ENCODE data around the gene GCNT4.

Gene GCNT4

GRCh38 chr5:75042522-75042921, 9.8 kb downstream of the GCNT4 start:
- H3K36me3 ChIP-seq (ENCODE audit: insufficient read depth, low read length) = no peaks in the 10 kb centered on the region
- no peak overlapping the region for H3K9ac ChIP-seq (ENCODE audit: low read length)
- no peak overlapping the region for H3K4me3 ChIP-seq (ENCODE audit: low read depth, low read length, poor library complexity, severe bottlenecking)
- H4K20me1 ChIP-seq (ENCODE audit: insufficient read depth, low read length) = no peaks in the 10 kb centered on the region
- no peaks in the 10 kb centered on the region for H3K9me2 ChIP-seq (ENCODE audit: low read depth, low read length)
- no peaks in the 10 kb centered on the region for H3K4me1 ChIP-seq (ENCODE audit: insufficient read depth, low read length, severe bottlenecking)
- no peaks in the 10 kb centered on the region for H3K9me3 ChIP-seq (ENCODE audit: low read length)
- H3F3A ChIP-seq (ENCODE audit: insufficient read depth, low read length) = no peaks in the 10 kb centered on the region
- no peak overlapping the region for H2AFZ ChIP-seq (ENCODE audit: low read length)
- H3K4me2 ChIP-seq (ENCODE audit: low read length) = no peak overlapping the region
- no peak overlapping the region for H3K27ac ChIP-seq (ENCODE audit: low read depth, low read length, poor library complexity, severe bottlenecking)
- TF ChIP-seq, protein P1, sequence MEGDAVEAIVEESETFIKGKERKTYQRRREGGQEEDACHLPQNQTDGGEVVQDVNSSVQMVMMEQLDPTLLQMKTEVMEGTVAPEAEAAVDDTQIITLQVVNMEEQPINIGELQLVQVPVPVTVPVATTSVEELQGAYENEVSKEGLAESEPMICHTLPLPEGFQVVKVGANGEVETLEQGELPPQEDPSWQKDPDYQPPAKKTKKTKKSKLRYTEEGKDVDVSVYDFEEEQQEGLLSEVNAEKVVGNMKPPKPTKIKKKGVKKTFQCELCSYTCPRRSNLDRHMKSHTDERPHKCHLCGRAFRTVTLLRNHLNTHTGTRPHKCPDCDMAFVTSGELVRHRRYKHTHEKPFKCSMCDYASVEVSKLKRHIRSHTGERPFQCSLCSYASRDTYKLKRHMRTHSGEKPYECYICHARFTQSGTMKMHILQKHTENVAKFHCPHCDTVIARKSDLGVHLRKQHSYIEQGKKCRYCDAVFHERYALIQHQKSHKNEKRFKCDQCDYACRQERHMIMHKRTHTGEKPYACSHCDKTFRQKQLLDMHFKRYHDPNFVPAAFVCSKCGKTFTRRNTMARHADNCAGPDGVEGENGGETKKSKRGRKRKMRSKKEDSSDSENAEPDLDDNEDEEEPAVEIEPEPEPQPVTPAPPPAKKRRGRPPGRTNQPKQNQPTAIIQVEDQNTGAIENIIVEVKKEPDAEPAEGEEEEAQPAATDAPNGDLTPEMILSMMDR (IDR thresholded peaks at IDR 0.05; ENCODE audit: low read length) = no peak
- TF ChIP-seq EZH2 (IDR thresholded peaks at IDR 0.05; ENCODE audit: borderline replicate concordance, low read length) = no peak
- no peaks in the 10 kb centered on the region for H3K79me2 ChIP-seq (ENCODE audit: insufficient read depth, low read length)
- H3K27me3 ChIP-seq (ENCODE audit: insufficient read depth, low read length) = 0 out of 2 replicates have a peak, but pooled peaks cover 4% of the 10 kb centered on the region

DNA sequence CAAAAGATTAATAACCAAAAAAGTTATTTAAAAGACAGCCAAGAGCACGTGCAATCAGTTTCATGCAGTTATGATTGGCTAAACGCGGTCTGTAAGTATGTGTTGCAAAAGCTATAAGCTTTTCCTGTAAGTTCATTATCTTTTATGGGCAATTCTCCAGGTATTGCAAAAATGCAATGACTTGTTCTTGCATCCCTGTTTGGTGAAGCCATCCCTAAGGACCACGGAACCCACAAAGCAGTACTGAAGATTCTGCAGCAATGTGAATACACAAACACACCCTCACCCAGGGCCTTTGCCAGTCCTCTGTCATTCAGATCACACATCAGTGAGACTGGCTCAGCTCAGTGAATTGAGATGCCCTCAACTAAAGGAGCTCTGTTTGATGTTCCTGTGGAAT, 11.4 kb downstream of the GCNT4 start:
- no peaks in the 10 kb centered on the region for H3F3A ChIP-seq (ENCODE audit: insufficient read depth, low read length)
- no peaks in the 10 kb centered on the region for H3K9me2 ChIP-seq (ENCODE audit: low read depth, low read length)
- no peak overlapping the region for H3K27ac ChIP-seq (ENCODE audit: low read depth, low read length, poor library complexity, severe bottlenecking)
- H3K27me3 ChIP-seq (ENCODE audit: insufficient read depth, low read length) = 0 out of 2 replicates have a peak, but pooled peaks cover 4% of the 10 kb centered on the region
- no peaks in the 10 kb centered on the region for H3K79me2 ChIP-seq (ENCODE audit: insufficient read depth, low read length)
- H3K36me3 ChIP-seq (ENCODE audit: insufficient read depth, low read length) = no peaks in the 10 kb centered on the region
- no peaks in the 10 kb centered on the region for H3K4me1 ChIP-seq (ENCODE audit: insufficient read depth, low read length, severe bottlenecking)
- H3K4me3 ChIP-seq (ENCODE audit: low read depth, low read length, poor library complexity, severe bottlenecking) = no peak overlapping the region
- H2AFZ ChIP-seq (ENCODE audit: low read length) = no peak overlapping the region
- TF ChIP-seq, protein P1 (IDR thresholded peaks at IDR 0.05; ENCODE audit: low read length) = no peak
- no peak for TF ChIP-seq EZH2 (IDR thresholded peaks at IDR 0.05; ENCODE audit: borderline replicate concordance, low read length)
- no peak overlapping the region for H3K9ac ChIP-seq (ENCODE audit: low read length)
- H4K20me1 ChIP-seq (ENCODE audit: insufficient read depth, low read length) = no peaks in the 10 kb centered on the region
- H3K9me3 ChIP-seq (ENCODE audit: low read length) = no peaks in the 10 kb centered on the region
- no peak overlapping the region for H3K4me2 ChIP-seq (ENCODE audit: low read length)

DNA sequence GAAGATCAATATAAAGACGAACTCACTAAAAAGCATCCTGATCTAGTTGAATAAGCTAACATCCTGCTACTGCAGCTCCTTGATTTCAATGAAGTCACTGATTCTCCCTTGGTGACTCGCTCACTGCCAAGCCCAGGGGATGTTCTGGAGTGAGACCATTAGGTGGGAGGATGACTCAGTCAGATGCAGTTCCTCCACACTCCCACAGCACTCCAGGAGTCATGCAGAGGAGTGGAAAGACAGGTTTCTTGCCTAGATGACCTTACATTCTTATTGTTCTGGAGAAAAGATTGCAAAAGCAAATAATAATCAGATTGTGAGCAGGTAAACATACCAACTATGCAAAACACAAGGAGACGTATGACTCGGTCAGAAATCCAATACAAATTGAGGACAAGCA, 15.3 kb downstream of the GCNT4 start:
- Histone ChIP-seq H3K9ac (ENCODE audit: low read length) (no peak overlapping the region), H3K9me2 (ENCODE audit: low read depth, low read length) (no peaks in the 10 kb centered on the region), H3K79me2 (ENCODE audit: insufficient read depth, low read length) (no peaks in the 10 kb centered on the region), H3K27ac (ENCODE audit: low read depth, low read length, poor library complexity, severe bottlenecking) (no peak overlapping the region), H3F3A (ENCODE audit: insufficient read depth, low read length) (no peaks in the 10 kb centered on the region), H3K4me1 (ENCODE audit: insufficient read depth, low read length, severe bottlenecking) (no peaks in the 10 kb centered on the region), H3K4me2 (ENCODE audit: low read length) (no peak overlapping the region), H3K4me3 (ENCODE audit: low read depth, low read length, poor library complexity, severe bottlenecking) (no peak overlapping the region), H2AFZ (ENCODE audit: low read length) (no peak overlapping the region), H4K20me1 (ENCODE audit: insufficient read depth, low read length) (no peaks in the 10 kb centered on the region), H3K27me3 (ENCODE audit: insufficient read depth, low read length) (0 out of 2 replicates have a peak, but pooled peaks cover 4% of the 10 kb centered on the region), H3K9me3 (ENCODE audit: low read length) (no peaks in the 10 kb centered on the region), H3K36me3 (ENCODE audit: insufficient read depth, low read length) (no peaks in the 10 kb centered on the region)
- TF ChIP-seq, protein P1 (IDR thresholded peaks at IDR 0.05; ENCODE audit: low read length) = no peak
- no peak for TF ChIP-seq EZH2 (IDR thresholded peaks at IDR 0.05; ENCODE audit: borderline replicate concordance, low read length)

Measured in OCI-LY1 (cell line).